SK-N-SH treated with all-trans-retinoic acid at 6 μM for 48 hours (cell line): Measurements from ENCODE around the gene UGP2.

Experiments used
- ARNTL ChIP-seq: fragments of 450-650 bp; formaldehyde crosslinking; IDR thresholded peaks from 2 replicates; pipeline ENCODE4 v1.5.0; 2020; ENCODE audit warnings: low read depth, mild to moderate bottlenecking, moderate library complexity, borderline replicate concordance
- GLIS3 ChIP-seq: fragments of 250-450 bp; sonication (Bioruptor Pico); IDR thresholded peaks from 2 replicates; pipeline ENCODE4 v1.5.0; 2020; ENCODE audit warnings: mild to moderate bottlenecking, moderate library complexity
- ISL1 ChIP-seq: fragments of 250-450 bp; sonication (Bioruptor Pico); IDR thresholded peaks from 2 replicates; pipeline ENCODE4 v2.1.2; 2022; ENCODE audit warnings: mild to moderate bottlenecking, moderate library complexity
- SNAI2 ChIP-seq: fragments of 250-450 bp; sonication (Bioruptor Pico); IDR thresholded peaks from 2 replicates; pipeline ENCODE4 v1.5.0; 2020; ENCODE audit warnings: mild to moderate bottlenecking, moderate library complexity
- TOX ChIP-seq: fragments of 250-450 bp; sonication (Bioruptor Pico); IDR thresholded peaks from 2 replicates; pipeline ENCODE4 v1.8.0; 2021; ENCODE audit warnings: mild to moderate bottlenecking, moderate library complexity, borderline replicate concordance
- ZFP3 ChIP-seq: fragments of 250-450 bp; sonication (Bioruptor Pico); IDR thresholded peaks from 2 replicates; pipeline ENCODE4 v1.5.0; 2020; ENCODE audit warnings: mild to moderate bottlenecking, moderate library complexity
- ZFP30 ChIP-seq: fragments of 450-650 bp; formaldehyde crosslinking; IDR thresholded peaks from 2 replicates; pipeline ENCODE4 v1.5.0; 2022; ENCODE audit warnings: mild to moderate bottlenecking, moderate library complexity
- ZNF565 ChIP-seq: fragments of 450-650 bp; formaldehyde crosslinking; conservative IDR thresholded peaks from 2 replicates; pipeline ENCODE4 v1.5.0; 2020; ENCODE audit warnings: low read depth, mild to moderate bottlenecking, moderate library complexity
- ZNF8 ChIP-seq: fragments of 450-650 bp; formaldehyde crosslinking; IDR thresholded peaks from 2 replicates; pipeline ENCODE4 v1.5.0; 2020; ENCODE audit warnings: mild to moderate bottlenecking, moderate library complexity
- TF ChIP-seq, protein P1 (sequence below): fragments of 250-450 bp; sonication (Bioruptor Pico); IDR thresholded peaks from 2 replicates; pipeline ENCODE4 v1.8.0; 2020; ENCODE audit warnings: mild to moderate bottlenecking, moderate library complexity, borderline replicate concordance
- TF ChIP-seq, protein P2 (sequence below): fragments of 250-450 bp; sonication (Bioruptor Pico); IDR thresholded peaks from 2 replicates; pipeline ENCODE4 v1.5.1; 2020; ENCODE audit warnings: low read depth, mild to moderate bottlenecking, moderate library complexity
- TF ChIP-seq, protein P3 (sequence below): fragments of 250-450 bp; sonication (Bioruptor Pico); IDR thresholded peaks from 2 replicates; pipeline ENCODE4 v1.8.0; 2021; ENCODE audit warnings: low read depth, mild to moderate bottlenecking, moderate library complexity, borderline replicate concordance

DNA sequence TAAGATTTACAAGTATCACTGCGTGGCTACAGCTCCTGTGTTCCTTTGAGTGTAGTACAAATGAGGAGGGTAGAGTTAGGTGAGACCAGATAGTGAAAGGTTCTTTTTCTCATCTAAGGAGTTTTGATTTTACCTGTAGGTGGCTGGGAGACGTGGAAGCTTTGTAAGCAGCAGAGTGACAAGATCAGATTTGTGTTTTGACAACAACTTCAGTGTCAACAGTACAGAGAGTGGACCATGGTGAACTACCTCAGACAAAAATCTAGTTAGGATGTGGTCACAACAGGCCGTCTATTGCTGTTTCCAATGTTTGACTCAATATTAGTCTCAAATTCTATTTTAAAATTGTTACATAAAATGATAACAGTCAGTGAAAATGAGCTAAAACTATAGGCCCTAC, 20.3 kb upstream of the UGP2 start:
- TF ChIP-seq ZFP30 (CRISPR knock-in tag) = no peak
- TF ChIP-seq ZNF8 = no peak
- TF ChIP-seq ZNF565 (CRISPR knock-in tag) = no peak
- no peak for TF ChIP-seq SNAI2 (CRISPR knock-in tag)
- TF ChIP-seq TOX (CRISPR knock-in tag) = no peak
- TF ChIP-seq, protein P1, sequence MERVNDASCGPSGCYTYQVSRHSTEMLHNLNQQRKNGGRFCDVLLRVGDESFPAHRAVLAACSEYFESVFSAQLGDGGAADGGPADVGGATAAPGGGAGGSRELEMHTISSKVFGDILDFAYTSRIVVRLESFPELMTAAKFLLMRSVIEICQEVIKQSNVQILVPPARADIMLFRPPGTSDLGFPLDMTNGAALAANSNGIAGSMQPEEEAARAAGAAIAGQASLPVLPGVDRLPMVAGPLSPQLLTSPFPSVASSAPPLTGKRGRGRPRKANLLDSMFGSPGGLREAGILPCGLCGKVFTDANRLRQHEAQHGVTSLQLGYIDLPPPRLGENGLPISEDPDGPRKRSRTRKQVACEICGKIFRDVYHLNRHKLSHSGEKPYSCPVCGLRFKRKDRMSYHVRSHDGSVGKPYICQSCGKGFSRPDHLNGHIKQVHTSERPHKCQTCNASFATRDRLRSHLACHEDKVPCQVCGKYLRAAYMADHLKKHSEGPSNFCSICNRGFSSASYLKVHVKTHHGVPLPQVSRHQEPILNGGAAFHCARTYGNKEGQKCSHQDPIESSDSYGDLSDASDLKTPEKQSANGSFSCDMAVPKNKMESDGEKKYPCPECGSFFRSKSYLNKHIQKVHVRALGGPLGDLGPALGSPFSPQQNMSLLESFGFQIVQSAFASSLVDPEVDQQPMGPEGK (CRISPR knock-in tag) = no peak
- TF ChIP-seq, protein P2, sequence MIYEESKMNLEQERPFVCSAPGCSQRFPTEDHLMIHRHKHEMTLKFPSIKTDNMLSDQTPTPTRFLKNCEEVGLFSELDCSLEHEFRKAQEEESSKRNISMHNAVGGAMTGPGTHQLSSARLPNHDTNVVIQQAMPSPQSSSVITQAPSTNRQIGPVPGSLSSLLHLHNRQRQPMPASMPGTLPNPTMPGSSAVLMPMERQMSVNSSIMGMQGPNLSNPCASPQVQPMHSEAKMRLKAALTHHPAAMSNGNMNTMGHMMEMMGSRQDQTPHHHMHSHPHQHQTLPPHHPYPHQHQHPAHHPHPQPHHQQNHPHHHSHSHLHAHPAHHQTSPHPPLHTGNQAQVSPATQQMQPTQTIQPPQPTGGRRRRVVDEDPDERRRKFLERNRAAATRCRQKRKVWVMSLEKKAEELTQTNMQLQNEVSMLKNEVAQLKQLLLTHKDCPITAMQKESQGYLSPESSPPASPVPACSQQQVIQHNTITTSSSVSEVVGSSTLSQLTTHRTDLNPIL (CRISPR knock-in tag) = no peak
- no peak for TF ChIP-seq ISL1 (CRISPR knock-in tag)
- TF ChIP-seq GLIS3 (CRISPR knock-in tag) = no peak
- no peak for TF ChIP-seq ZFP3 (CRISPR knock-in tag)
- TF ChIP-seq, protein P3, sequence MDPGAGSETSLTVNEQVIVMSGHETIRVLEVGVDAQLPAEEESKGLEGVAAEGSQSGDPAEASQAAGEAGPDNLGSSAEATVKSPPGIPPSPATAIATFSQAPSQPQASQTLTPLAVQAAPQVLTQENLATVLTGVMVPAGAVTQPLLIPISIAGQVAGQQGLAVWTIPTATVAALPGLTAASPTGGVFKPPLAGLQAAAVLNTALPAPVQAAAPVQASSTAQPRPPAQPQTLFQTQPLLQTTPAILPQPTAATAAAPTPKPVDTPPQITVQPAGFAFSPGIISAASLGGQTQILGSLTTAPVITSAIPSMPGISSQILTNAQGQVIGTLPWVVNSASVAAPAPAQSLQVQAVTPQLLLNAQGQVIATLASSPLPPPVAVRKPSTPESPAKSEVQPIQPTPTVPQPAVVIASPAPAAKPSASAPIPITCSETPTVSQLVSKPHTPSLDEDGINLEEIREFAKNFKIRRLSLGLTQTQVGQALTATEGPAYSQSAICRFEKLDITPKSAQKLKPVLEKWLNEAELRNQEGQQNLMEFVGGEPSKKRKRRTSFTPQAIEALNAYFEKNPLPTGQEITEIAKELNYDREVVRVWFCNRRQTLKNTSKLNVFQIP (CRISPR knock-in tag) = no peak
- TF ChIP-seq ARNTL (CRISPR knock-in tag) = no peak
